Fibroblast of peridontal ligament (primary cell): ENCODE data around the gene MORC1.

Source experiments
- DNase-seq: peaks from one replicate; pipeline ENCODE4 v3.0.0-alpha.2; 2010; ENCODE audit errors: extremely low read depth

MORC1 gene

DNA sequence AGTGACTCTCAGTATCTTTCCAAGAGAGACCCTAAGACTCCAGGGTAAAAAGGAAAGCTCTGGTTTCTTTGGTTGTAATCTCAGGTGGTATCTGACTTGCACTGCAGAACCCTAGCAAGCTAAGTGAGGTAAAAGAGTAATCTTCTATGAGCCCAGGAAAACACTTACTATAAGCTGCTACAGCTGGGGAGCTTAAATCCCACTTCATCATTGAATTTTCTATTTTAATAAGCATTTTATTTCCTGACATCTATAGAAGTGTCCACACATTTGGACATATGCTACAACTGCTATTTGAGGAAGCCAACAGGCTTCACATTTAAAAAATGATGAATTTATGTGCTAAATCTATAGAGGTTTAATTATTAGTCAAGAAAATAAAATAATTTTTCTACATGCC is 91.1 kb downstream of the MORC1 start:
- DNase-seq, result no peak

DNA sequence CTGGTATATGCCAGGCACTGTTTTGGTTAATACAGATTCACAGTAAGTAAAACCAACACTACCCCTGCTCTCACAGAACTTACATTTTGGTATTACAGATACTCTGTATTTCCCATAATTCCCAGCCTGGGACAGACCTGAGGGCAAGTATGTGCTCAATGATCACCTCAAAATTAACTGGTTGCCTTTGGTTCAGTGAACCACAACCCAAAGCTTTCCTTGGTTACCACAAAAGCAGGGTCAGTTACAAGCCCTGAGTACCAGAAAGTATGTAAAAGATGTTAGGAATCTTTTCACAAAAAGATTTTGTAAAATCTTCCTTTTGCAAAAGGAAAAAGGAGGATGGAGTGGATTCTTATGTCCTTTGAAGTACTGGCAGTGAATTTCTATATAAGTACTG is 92.0 kb downstream of the MORC1 start:
- no peak for DNase-seq

DNA sequence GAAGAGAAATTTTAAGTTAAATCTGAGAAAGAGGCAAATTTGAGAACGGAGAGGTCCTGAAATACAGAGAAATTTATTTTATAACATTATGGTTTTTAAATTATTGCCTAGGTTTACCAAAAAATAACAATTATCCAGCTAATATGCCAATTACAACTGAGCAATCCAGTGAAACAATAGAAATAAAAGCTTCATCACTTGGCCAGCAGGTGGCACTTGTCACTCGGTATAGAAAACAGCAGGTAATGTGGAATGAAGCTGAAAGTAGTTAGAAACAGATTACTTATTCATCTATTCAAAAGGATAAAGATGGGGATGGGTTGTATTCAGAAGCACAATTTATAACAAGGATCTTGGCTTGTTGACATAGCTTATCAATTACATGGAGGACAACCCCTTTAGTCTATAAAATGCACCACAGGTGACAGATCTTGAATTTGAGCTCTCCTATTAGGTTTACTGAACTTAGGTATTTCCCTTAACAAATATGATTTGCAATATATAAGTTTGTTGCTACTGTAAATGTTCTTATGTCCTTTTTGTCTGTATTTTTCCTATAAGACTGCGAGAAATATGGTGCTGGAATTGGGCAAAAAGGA is 94.2 kb downstream of the MORC1 start:
- peak; percentile 61 for DNase-seq

DNA sequence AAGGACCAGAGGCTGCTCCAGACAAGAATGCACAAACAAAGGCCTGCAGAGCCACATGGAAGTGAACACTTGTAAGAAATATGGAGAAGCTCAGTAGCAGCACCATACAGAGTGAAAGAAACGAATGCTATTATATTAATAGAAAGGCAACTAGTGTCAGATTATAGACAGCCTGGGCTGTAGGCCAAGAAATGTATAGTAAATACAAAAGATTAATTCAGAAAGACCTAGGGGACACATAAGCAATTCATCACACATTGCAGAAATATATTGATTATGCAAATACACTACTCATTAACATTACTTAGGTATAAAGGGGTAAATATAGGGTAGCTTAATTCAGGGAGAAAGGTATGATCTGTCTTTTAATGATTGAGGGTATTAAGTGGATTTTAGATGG is 94.8 kb downstream of the MORC1 start:
- no peak for DNase-seq

DNA sequence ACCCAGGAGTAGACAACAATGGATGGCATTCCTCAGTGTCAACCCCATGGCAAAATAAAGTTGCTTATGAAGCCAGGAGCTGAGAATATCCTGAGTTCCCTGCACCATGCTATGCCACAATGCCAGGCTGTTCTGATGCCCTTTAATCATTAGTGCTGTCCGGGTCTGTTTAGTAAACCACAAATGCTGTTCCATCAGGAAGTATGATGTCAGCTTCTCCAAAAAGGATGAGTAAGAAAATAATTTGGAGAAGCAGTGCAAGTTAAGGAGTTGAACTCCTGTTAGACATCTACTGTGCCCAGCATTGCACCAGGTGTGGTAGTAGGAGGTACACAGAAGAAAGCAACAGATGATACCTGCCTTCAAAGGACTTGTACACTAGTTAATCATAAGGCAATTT is 96.4 kb downstream of the MORC1 start:
- DNase-seq, result no peak

DNA sequence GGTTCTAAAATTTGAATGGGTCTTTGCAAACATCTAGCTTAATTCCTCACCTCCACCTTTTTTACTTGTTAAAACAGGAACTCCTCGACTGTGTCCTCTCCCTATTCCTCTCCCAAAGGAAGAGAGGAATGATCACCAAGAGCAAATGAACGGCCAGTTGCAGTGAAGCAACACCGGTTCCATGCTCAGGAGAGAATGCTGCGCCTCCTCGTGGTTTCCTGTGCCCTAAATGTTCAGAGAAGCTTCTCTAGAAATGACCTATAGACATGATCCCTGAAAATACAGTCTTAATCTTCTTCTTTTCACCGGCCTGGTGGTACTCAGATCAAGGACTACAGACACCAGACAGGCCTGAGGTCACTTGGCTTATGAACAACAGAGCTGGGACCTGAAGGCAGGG is 99.1 kb downstream of the MORC1 start:
- DNase-seq, result no peak

DNA sequence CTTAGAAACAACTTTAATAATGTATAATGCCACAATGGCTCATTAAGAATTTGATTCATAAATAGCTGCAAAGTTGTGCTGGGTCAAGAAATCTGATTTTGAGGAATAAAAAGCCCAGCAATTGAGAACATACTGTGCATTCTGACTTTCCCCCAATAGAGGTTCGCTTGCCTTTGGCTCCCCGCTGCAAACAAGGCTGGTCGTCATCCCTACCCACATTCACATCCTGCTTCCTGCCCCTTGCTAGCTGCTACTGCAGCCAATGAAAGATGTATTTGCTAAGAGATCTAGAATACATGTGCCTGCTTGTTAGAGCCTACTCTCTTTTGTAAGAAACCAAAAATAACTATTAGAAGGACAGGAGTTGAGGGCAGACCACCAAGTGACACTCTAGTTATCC is 112.5 kb downstream of the MORC1 start:
- DNase-seq, result no peak

DNA sequence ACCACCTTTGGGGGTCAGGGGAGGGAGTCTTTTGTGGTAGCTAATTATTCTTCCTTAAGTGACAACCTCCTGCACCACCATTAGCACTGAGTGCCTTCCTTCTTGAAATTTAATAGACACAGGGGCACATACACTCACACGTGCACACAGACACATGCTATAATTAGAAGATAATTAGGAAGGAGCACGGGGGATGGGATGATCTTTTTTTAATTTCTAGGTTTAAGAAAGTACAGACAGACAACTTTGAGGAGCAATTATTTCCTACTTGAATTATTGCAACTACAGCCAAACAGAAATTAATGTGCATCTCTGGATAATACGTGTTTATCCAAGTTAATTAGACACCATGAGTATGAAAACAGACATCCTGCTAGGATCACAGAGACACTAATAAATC is 119.5 kb downstream of the MORC1 start:
- no peak for DNase-seq

DNA sequence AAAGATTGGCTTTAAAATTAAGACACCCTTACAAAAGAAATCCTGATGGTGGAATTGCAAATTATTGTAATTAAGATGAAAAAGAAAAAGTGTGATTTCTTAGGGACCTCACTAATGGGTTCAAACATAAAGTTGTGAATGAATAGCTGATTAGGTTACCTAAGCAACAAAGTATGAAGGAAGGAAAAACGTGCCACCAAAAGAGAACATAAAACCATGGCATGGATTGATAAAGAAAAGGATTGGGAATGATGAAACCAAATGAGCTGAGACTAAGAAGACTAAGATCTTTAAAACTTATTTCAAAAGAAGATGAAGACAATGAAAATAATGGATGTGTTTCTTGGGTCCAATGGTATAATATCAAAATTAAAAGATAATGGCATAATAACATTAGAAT is 132.1 kb downstream of the MORC1 start:
- DNase-seq, result no peak

DNA sequence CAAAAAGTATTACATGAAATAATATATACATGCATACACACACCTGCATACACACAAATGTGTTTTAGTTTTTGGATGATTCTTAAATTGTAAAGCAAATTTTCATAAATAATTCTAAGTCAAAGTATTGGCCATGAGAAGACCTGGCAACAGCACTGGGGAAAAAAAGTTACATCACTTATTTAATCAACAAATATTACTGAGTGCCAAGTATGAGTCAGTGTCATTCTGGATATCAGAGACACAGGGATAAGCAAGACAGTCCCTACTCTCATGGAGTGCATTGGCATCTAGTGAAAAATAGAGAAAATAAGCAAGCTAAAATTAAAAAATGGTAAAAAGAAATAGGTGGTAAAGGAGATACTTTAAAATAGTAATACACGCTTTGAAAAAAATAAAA is 134.9 kb downstream of the MORC1 start:
- DNase-seq, result no peak

DNA sequence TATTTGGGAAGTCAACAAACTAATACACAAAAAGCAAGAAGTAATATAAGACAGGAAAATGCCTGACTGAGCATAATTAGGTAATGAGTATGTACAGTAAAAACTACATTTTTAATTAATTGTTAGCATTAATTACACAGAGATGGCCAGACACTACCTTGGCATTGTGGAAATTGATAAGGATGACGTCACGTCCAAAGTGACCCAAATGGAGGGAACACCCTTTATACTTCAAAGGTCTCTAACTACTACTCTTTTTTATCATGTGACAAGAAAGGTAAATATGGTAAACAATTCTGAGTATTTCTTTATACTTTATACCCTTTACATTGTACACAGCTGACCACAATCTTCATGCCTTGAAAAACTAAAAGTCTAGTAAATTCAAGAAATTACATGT is 141.9 kb downstream of the MORC1 start:
- no peak for DNase-seq

DNA sequence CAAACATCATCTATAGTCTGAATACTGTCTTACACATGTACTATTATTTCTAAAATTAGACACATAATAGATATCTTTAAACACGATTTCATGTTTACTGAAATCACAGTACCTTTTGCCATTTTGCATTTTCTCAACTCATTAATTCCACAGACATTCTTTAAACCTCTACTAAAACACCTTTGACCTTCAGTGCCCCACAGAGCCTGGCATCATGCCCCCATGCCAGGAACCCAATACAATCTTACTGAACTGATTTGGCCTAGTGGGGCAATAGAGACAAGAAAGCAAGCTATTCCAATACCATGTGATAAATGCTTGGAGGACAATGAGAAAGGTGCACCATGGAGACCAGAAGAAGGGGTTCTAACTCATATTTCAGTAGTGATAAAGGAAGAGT is 144.9 kb downstream of the MORC1 start:
- DNase-seq, result no peak

DNA sequence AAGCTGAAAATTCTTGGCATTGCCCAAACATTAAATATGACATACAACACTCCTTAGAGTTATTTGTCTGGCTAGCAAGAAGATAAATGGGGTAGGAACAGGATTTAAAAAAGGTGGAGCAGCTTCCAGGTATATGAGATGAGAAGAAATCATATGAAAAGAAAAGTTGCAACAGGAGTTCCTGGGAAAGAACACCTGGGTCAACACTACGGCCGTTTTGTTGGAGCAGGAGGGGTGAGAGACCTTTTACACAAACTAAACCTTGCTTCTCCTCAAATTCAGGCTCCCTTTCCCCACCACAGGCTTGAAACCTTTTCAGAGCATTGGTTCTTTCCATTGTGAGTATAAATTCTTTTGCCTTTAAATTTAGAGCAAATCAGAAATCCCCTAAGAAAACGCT is 145.5 kb downstream of the MORC1 start:
- no peak for DNase-seq

DNA sequence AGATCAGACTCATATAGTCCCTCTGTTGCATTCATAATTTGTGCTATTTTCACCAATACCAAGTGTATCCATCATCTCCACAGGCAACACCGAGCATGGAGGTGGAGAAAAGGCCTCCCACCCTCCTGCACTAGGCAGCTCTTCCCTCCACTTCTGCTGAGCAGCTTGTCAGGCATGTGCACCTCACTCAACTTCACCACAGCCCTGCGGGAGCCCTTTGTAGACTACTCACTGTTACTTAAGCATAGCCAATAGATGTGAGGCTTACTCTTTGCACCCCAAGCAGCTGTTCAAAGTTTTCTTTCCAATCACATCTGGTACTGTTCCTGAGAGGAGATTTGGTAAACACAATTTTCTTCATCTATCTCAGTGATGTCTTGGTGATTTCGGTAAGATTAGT is 147.4 kb downstream of the MORC1 start:
- DNase-seq, result no peak

DNA sequence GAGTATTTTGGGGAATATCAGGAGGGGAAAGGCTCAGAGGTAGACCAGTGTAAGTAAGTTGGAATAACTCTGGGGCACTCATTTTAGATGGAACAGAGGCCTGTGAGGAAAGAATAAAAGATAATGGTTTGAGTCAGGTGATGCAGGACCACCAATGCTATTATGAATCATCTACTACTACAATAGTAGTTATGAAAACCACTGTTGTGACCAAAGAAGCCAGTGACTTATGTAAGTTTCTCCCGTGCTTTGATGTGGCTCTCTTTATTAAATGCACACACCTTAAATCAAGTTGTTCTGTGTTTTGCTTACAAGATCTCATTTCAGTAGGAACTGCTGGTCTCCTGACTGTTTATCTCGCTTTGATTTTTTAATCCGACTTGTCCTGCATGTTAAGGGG is 151.2 kb downstream of the MORC1 start:
- no peak for DNase-seq

DNA sequence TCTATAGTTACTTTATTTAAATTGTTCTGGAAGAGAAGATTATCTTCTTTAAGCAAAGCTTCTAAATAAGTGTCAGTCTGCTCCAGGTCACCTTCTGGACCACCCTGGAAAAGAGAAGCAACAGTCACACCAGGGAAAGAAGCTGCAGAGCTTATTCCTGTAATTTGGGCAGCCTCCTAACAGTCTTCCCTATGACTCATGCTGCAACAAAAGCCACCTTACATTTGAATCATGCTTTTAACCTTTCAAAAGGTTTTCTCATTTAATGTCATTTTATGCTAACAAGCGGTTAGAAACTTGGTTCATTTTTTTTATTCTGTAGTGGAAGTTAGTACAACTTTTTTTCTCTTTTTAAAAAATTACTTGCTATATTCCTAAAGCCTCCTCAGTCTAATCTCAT is 158.9 kb downstream of the MORC1 start:
- no peak for DNase-seq

DNA sequence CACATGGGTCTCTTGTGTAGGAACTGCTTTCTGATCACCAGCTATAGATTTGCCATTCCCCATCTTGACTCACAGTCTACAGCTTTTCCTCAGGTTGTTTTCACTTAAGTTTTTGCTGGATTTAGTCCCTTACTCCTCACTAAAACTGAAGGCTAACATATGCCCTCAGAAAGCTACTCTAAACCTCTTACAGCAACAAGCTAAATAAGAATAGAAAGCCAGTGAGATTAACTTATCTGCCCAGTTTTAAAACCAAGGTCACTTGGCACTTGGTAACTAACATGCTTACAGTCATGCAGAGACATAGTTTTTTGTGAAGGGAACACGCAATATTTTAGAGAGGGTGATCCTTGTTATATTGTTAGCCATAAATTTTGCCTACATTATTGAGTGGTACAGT is 164.2 kb downstream of the MORC1 start, which contains the start of gene GUCA1C:
GUCA1C (minus strand) TSS at position 180 of the 400 bp plus-strand sequence; CDS start at position 63, 117 bp downstream.
- DNase-seq, result no peak

DNA sequence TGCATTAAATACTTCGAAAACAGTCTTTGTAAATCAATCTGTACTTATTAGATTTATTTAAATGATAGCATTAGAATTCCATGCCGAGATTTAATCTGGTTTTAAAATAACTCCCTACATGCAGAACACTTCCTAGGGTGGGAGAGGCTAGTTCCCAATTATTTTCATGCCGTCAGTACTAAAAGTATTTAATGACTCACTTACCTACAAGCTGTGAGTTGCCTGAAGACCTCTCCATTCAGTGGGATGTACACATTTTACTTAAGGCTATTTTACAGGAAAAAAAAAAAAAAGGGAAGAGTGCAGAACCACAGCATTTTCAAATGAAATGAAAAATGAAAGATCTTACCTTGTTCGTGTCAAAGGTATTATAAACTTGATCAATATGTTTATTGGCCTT is 164.7 kb downstream of the MORC1 start:
- no peak for DNase-seq

DNA sequence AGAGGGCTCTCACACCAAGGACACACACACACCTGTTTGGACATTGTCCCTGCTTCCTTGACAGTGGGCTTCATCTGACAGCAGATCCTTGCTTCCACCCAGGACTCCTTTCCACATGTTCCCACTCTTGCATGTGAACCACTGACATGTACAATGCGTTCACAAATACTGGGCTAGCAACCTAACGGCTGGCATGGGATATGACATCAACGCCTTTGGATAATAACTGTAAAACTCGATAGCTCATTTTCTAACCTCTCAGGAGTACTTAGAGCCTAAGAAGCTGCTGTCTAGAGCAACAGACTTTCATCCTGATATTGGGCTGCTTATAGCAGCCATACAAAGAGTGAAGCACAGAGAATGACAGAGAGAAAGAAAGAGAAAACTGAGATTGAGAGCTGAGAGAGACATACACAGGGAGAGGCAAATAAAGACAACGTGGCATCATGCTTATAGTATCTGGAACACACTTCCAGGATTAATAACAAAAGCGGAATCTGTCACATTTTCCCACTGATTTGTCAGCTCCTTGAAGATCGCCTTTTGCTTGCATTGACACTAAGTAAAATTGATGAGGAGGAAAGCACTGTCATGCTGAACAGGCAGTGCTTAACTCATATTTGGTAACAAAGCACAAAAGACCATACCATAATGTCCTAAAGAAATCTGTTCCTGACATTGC is 166.0 kb downstream of the MORC1 start:
- no peak for DNase-seq

DNA sequence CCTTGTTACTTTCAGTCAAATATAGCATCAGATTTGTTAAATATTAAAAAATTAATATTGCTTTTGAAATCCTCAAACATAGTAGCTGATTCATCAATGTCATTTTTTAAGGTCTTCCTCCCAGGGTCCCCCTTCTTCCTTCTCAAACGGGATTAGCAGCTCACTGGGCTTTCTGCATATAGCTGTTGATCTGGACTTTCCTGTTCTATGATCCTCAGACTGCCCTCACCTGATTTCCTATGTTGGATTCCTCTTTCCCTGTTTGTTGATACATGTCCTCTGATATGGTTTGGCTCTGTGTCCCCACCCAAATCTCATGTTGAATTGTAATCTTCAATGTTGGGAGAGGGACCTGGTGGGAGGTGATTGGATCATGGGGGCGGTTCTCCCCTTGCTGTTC is 170.1 kb downstream of the MORC1 start:
- DNase-seq, result no peak

DNA sequence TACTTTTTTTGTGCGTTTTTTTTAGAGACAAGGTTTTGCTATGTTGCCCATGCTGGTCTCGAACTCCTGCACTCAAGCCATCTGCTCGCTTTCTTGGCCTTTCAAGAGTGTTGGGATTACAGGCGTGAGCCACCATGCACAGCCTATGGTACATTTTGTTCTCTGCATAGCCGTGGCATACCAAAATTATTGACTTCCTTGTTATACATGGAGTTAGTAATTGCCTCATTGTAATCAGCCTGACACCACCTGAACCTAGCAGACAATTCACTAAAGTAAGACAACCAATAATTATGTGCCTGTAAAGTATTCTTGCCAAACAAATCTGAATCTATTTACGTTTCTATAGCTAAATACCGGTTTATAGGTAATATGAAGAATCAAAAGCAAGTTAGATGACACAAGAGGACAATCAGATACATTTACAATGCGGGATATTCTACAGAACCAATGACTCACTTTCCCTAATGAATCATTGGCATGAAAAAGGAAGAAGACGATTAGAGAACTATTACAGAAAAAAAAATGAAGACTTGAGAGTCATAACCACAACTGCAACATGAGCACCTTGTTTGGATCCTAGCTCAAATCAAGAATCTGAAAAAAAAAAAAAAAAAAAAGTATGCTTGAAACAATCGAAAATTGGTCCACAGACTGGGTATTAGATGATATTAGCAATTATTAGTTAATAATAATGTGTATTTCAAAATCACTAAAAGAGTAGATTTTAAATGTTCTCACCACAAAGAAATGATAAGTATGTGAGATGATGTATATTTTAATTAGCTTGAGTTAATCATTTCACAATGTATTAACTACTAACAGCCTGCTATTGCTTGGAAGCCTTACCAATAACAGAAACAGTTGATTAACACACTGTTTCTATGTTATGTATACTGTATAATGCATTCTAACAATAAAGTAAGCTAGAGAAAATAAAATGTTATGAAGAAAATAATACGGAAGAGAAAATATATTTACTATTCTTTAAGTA is 171.3 kb downstream of the MORC1 start:
- peak; percentile 21 for DNase-seq

DNA sequence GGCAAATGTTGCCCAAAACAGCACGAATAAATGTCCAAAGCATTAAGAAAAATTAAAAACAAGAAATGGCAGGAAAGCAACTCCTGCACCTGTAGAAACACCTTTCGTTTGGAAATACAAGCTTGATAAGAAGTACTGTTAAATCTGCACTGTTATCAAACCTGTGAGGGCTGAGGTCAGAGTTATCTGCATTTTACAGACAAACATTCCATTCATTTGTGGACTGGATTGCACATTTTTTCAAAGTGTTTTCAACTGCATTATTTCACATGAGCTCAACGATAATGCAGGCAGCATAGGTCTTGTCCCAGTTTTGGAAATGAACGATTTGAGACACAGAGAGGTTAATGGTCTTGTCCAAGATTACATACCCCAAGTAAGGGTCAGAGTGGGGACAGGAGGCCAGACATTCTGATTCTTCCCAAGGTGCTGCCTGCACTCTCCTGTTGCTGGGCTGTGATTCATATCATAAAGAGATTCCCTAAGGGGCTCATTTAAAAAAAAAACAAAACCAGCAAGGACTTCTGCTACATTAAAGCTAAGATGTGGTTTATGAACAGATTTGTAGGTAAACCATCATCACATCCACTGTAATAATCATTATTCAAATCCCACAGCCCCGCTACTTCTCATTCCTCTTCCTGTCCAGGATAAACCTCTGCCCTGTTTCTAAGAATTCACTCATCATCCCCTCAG is 177.2 kb downstream of the MORC1 start:
- DNase-seq, result no peak
